Non-pigmented ciliary epithelial cell (primary cell): ENCODE measurements around the gene LLGL1.

ENCODE experiments used
- DNase-seq: peaks from one replicate; pipeline ENCODE4 v3.0.0-alpha.2; 2010; ENCODE audit warnings: low read depth

LLGL1 gene

GRCh38 chr17:18270046-18270931, 44.9 kb downstream of the LLGL1 start:
- DNase-seq, result no peak

GRCh38 chr17:18277076-18277475, 51.6 kb downstream of the LLGL1 start:
- no peak for DNase-seq

- DNase-seq, result no peak
These were observed 53.4 kb downstream of the LLGL1 start for GRCh38 chr17:18278867-18279266.

- no peak for DNase-seq
These were observed 54.8 kb downstream of the LLGL1 start for GRCh38 chr17:18280249-18280648.

- DNase-seq, result no peak
These were observed 55.4 kb downstream of the LLGL1 start for GRCh38 chr17:18280766-18281371.

- DNase-seq, result no peak
These were observed 56.4 kb downstream of the LLGL1 start for GRCh38 chr17:18281788-18282187.

GRCh38 chr17:18285296-18285695, 59.9 kb downstream of the LLGL1 start:
- DNase-seq, result no peak

GRCh38 chr17:18291718-18292540, 66.5 kb downstream of the LLGL1 start:
- DNase-seq, result no peak
